Measurements from ENCODE around the gene CNOT6.

Gene CNOT6

GRCh38 chr5:180568914-180569313 lies 74.7 kb downstream of the CNOT6 start:
- DNase-seq (ENCODE audit: low read depth in 2 of 2): no peak

- DNase-seq (ENCODE audit: low read depth in 2 of 2): no peak
These were observed 81.4 kb downstream of the CNOT6 start for GRCh38 chr5:180575571-180575970.

GRCh38 chr5:180580681-180581080 lies 86.5 kb downstream of the CNOT6 start:
- no peak for DNase-seq (ENCODE audit: low read depth in 2 of 2)

- no peak for DNase-seq (ENCODE audit: low read depth in 2 of 2)
These were observed 89.6 kb downstream of the CNOT6 start for GRCh38 chr5:180583738-180584137.

GRCh38 chr5:180586204-180586603 lies 92.0 kb downstream of the CNOT6 start:
- DNase-seq (ENCODE audit: low read depth in 2 of 2): no peak

GRCh38 chr5:180586870-180587269 lies 92.7 kb downstream of the CNOT6 start:
- no peak for DNase-seq (ENCODE audit: low read depth in 2 of 2)

- DNase-seq (ENCODE audit: low read depth in 2 of 2): no peak
These were observed 95.8 kb downstream of the CNOT6 start for GRCh38 chr5:180589771-180590542.

- DNase-seq (ENCODE audit: low read depth in 2 of 2): no peak
These were observed 96.5 kb downstream of the CNOT6 start for GRCh38 chr5:180590543-180591310.

- DNase-seq (ENCODE audit: low read depth in 2 of 2): no peak
These were observed 97.2 kb downstream of the CNOT6 start, which contains the start of gene SCGB3A1 for GRCh38 chr5:180591311-180591887. SCGB3A1 (minus strand) TSS chr5:180591499; CDS start chr5:180591462, 37 bp downstream.

- DNase-seq (ENCODE audit: low read depth in 2 of 2): no peak
These were observed 98.0 kb downstream of the CNOT6 start for GRCh38 chr5:180592176-180592575.

- DNase-seq (ENCODE audit: low read depth in 2 of 2): no peak
These were observed 99.4 kb downstream of the CNOT6 start for GRCh38 chr5:180593446-180594206.

- no peak for DNase-seq (ENCODE audit: low read depth in 2 of 2)
These were observed 100.3 kb downstream of the CNOT6 start for GRCh38 chr5:180594311-180595045.

GRCh38 chr5:180595046-180595379 lies 100.8 kb downstream of the CNOT6 start:
- no peak for DNase-seq (ENCODE audit: low read depth in 2 of 2)

GRCh38 chr5:180595381-180596114 lies 101.4 kb downstream of the CNOT6 start:
- no peak for DNase-seq (ENCODE audit: low read depth in 2 of 2)

- no peak for DNase-seq (ENCODE audit: low read depth in 2 of 2)
These were observed 102.0 kb downstream of the CNOT6 start for GRCh38 chr5:180596115-180596667.

- DNase-seq (ENCODE audit: low read depth in 2 of 2): no peak
These were observed 102.6 kb downstream of the CNOT6 start for GRCh38 chr5:180596668-180597231.

GRCh38 chr5:180598316-180598701 lies 104.1 kb downstream of the CNOT6 start:
- no peak for DNase-seq (ENCODE audit: low read depth in 2 of 2)

GRCh38 chr5:180598797-180599589 lies 104.8 kb downstream of the CNOT6 start:
- no peak for DNase-seq (ENCODE audit: low read depth in 2 of 2)

- DNase-seq (ENCODE audit: low read depth in 2 of 2): no peak
These were observed 105.4 kb downstream of the CNOT6 start for GRCh38 chr5:180599590-180599914.
